ENCODE data around the gene KPNA1.
"Not testable (repeated sequence)": the region's sequence is repeated elsewhere in the genome, so short reads cannot be mapped to it uniquely, and the experiment has no call there.

DNA sequence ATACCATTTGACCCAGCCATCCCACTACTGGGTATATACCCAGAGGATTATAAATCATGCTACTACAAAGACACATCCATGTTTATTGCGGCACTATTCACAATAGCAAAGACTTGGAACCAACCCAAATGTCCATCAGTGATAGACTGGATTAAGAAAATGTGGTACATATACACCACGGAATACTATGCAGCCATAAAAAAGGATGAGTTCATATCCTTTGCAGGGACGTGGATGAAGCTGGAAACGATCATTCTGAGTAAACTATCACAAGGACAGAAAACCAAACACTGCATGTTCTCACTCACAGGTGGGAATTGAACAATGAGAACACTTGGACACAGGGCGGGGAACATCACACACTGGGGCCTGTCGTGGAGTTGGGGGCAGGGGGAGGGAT lies 66.5 kb downstream of the KPNA1 start:
- TF ChIP-seq, protein P1, sequence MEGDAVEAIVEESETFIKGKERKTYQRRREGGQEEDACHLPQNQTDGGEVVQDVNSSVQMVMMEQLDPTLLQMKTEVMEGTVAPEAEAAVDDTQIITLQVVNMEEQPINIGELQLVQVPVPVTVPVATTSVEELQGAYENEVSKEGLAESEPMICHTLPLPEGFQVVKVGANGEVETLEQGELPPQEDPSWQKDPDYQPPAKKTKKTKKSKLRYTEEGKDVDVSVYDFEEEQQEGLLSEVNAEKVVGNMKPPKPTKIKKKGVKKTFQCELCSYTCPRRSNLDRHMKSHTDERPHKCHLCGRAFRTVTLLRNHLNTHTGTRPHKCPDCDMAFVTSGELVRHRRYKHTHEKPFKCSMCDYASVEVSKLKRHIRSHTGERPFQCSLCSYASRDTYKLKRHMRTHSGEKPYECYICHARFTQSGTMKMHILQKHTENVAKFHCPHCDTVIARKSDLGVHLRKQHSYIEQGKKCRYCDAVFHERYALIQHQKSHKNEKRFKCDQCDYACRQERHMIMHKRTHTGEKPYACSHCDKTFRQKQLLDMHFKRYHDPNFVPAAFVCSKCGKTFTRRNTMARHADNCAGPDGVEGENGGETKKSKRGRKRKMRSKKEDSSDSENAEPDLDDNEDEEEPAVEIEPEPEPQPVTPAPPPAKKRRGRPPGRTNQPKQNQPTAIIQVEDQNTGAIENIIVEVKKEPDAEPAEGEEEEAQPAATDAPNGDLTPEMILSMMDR (IDR thresholded peaks at IDR 0.05), result not testable (repeated sequence)
- not testable (repeated sequence) for TF ChIP-seq EP300 (IDR thresholded peaks at IDR 0.05)
